HTR-8/SVneo (cell line): ENCODE measurements around the gene NUDT22.

Experiments
- DNase-seq: peaks from one replicate; pipeline ENCODE4 v3.0.0; 2011; ENCODE audit warnings: low spot score, mixed read lengths; ENCODE audit not compliant: insufficient read length
- FAIRE-seq: peaks from 2 replicates; lab custom pipeline; 2011; peaks lifted over from hg19 to GRCh38; lab: Jason Lieb, UNC

NUDT22 gene

DNA sequence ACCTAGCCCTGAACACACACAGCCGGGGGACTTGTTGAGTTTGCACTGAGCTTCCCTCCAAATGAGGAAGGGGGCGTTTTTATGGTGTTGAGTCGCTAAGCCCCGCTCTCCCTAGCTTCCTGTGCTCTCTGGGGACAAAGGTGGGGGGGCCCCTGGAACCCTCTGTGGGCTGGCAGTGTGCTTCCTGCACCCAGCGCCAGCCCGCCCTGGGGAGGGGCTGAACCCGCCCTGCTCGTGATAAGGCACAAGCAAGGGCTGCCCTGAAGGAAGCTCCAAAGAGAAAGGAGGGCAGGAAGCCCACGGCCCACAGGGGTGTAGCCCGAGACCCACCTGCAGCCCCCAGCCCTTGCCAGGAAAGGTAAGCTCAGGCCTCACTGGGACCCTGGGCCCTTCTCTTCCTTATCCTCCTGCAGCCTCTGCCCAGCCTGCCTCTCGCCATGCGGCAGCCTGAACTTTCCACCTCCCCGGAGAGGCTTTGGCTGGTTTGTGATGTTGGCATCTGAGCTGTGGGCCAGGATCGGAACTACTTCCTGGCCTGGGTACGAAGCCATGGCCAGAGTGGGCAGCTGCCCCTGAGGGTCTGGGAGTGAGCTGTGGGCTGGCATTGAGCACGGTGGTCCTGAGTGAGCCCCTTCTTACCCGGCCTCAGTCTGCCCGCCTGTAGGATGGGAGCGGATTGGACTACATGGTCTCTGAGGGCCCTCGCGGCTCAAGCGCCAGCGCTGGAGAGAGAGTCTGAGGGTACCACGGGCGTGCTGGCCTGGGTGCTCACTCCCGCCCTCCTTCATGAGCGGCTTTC is 19.4 kb upstream of the NUDT22 start, which contains the start of gene FERMT3:
Gene FERMT3 (plus strand): TSS at position 265 of the 799 bp plus-strand sequence. CDS start 644 bp downstream, outside the sequence.
- FAIRE-seq: no peak
- DNase-seq: no peak

DNA sequence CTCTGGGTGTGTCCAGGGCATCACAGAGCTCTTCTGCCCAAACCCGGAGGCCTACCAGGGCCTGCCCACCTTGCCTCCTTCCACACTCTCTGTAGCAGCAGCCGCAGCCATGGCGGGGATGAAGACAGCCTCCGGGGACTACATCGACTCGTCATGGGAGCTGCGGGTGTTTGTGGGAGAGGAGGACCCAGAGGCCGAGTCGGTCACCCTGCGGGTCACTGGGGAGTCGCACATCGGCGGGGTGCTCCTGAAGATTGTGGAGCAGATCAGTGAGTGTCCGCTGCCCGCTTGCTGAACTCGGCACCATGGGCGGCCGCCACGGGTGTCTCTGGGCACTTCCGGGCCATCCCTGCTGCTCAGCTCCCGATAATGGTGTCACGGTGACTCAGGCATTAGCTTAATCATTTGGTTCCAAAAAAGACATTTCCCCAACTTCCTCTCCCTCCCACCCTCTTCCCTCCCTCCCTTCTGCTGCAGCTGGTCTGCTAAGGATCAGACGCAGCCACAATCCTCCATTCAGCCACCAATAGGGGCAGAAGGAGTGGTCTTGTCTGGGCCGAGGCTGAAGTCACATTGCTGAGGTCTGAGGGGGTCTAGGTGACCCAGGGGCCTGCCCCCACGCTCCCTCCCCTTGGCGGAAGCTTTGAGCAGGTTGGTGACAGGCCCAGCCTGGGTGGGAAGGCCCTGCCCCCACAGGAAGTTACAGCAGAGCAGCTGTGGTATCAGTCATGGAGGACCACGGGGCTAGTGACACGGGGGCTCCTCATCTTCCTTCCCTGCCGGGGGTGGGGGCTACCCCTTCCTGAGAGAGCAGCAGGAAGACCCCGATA is 18.6 kb upstream of the NUDT22 start:
- no peak for DNase-seq
- FAIRE-seq: no peak

DNA sequence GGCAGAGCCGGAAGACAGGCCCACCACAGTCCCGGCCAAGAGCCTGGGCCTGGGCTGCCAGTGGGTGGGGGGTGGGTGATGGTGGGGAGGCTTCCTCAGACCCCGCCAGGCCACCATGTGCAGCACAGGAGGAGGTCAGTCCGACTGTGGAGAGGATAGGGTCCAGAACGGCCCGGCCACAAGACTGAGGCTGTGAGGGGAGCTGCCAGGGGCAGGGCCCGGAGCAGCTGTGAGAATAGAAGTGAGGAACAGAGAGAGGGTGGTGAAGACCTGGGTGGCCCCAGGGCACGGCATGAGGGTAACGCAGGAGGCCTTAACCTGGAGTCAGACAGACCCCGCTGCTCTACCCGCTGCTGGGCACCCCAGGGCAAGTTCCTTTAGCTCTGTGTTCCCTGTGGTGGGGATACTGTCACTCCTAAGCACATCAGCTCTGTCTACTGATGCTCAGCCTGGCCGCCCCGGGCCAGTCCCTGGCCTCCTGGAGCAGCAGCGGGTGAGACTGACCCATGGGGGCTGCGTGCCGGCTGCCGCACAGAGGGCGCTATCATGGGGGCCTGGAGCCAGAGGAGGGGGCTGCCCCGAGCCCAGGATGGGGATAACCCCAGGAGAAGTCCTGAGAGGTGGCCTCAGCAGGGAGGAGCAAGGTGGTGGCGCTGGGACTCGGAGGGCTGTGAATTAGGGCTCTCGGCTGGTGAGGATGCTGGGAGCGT is 17.8 kb upstream of the NUDT22 start:
- FAIRE-seq: no peak
- DNase-seq: no peak

DNA sequence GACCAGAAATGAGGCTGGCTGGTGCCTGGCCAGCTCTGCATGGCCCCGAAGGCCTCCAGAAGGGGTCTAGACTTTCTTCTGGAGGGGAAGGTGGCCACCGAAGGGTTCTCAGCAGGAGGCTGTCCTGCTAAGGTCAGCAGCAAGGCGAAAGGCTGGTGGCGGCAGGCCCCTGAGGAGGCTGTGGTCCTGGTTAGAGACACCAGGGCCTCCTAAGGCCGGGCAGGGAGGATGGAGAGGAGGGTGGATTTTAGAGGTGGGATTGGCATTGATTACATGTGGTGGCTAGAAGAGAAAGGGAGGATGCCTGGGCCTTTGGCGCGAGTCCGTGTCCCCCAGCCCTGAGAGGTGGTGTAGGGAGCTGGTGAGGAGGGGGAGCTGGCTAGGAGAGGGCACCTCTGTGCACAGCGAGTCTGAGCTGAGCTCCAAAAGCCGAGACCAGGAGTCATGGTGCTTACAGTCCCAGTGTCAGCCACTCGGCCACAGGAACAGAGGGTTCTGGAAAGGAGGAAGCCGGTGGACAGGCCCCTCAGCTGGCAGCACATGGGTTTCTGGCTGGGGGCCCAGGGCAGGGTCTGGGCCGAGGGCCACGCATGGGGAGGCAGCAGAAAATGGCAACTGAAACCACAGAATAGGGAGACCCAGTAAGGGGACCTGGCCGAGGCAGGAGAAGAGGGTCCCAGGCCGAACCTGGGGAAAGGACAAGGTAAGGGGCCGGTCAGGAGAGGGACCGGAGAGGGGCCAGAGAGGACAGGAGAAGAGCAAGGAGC is 17.1 kb upstream of the NUDT22 start:
- no peak for FAIRE-seq
- DNase-seq: no peak

DNA sequence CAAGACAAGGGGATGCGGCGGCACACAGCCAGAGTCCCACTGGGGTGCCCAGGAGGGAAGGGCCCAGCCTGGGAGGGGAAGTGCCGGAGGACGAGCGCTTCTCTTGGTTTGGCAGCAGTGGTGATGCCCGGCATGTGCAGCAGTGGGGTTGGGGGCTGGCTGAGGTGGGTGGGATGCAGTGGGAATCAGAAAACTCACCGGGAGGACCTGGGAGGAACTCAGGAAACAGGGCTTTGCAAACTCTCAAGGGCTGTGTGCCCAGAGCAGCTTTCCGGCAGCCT is 16.6 kb upstream of the NUDT22 start:
- FAIRE-seq (no peak), DNase-seq (no peak)

DNA sequence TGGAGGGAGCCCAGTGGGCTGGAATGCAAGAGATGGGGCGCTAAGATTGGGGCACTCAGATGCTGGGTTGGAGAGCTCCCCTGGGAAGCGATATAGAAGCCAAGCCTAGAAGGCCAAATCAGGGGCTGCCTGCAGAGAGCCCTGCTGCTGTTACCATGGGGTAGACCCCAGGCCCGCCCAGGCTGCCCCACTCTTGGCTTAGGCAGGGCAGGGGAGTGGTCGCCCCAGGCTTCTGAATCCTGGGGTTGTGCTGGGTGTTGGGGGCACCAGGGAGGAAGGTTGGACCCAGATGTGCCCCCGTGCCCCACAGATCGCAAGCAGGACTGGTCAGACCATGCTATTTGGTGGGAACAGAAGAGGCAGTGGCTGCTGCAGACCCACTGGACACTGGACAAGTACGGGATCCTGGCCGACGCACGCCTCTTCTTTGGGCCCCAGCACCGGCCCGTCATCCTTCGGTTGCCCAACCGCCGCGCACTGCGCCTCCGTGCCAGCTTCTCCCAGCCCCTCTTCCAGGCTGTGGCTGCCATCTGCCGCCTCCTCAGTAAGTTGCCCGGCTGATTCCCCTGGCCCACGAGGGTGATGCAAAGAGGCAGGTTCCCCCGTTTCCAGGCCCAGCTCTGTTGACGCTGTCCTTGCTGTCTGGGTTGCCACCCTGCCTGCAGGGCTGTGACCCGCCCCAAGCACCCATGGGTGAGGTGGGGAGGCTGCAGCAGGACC is 15.6 kb upstream of the NUDT22 start:
- FAIRE-seq (no peak), DNase-seq (no peak)

DNA sequence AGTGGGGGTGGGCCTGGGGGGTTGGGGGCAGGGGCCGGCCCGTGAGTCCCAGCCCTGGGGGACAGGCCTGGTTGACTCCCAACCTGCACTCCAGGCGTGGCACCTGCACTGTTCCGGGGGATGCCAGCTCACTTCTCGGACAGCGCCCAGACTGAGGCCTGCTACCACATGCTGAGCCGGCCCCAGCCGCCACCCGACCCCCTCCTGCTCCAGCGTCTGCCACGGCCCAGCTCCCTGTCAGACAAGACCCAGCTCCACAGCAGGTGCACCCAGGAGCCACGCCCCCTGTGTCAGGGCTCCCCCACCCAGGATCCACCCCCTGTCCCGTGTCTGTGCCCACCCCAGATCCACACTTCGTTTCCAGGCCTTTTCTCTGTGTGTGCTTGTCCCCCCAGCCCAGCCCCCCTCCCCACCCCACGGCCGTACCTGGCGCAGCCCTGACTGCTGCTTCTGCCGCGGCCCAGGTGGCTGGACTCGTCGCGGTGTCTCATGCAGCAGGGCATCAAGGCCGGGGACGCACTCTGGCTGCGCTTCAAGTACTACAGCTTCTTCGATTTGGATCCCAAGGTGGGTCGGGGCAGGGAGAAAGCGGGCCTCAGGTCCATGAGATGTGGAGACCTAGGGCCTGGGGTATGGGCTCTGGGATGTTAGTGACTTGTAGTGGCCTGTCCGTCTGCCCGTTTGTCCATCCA is 14.7 kb upstream of the NUDT22 start:
- DNase-seq (no peak), FAIRE-seq (no peak)

DNA sequence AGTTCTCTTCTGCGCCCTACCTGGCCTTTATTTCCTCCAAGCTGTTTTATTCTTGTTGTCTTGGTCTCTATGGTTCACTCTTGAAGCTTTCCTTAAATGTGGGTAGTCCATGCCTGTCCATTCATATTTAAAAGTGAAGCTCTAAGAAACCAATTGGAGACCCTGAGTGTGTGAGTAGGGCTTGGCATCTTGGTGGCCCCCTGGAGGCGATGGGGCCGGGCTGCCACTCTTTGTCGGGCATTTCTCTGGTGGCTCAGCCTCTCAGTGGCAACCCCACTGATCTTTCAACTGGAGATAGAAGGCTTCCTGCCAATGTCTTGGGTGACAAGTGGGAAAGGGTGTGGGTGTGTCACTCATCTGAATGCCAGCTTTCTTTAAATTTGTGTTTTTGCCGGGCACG is 9.2 kb upstream of the NUDT22 start:
- DNase-seq: no peak
- no peak for FAIRE-seq

DNA sequence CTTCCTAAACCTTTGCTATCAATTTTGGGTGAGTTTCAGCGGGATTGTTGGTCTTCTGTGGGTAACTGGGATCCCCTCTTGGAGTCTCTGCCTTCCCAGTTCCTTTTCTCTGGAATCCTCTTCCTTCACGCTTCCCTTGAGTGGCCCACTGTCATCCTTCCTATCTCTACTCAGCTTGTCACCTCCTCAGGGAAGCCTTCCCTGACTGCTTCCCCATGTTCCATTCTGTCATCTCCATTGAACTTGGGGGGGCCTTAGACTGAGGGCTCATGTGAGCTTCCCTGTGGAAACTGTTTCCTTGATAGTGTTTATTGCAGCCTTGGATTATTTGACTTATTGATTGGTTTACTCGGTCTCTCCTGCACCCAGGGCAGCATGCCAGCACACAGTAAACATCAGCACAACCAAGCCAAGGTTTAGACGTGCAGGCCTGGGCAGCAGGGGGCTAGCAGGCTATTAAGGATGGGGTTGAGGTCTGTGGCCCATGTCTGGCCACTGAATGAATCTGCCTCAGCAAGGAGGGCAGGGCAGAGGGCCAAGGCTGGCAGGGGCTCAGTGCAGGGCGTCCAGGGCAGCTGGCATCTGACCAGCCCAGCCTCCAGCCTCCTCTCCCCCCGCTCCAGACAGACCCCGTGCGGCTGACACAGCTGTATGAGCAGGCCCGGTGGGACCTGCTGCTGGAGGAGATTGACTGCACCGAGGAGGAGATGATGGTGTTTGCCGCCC is 7.3 kb upstream of the NUDT22 start:
- no peak for DNase-seq
- no peak for FAIRE-seq

DNA sequence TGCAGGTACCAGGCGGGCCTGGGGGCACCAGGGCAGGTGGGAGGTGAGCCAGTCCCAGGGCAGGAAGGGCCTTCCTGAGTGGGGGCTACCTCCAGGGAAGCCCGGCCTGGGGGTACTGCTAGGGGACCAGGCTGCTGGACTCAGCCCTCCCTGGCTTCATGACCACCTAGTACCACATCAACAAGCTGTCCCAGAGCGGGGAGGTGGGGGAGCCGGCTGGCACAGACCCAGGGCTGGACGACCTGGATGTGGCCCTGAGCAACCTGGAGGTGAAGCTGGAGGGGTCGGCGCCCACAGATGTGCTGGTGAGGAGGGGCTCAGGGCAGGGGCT is 6.8 kb upstream of the NUDT22 start:
- DNase-seq: no peak
- FAIRE-seq: no peak

DNA sequence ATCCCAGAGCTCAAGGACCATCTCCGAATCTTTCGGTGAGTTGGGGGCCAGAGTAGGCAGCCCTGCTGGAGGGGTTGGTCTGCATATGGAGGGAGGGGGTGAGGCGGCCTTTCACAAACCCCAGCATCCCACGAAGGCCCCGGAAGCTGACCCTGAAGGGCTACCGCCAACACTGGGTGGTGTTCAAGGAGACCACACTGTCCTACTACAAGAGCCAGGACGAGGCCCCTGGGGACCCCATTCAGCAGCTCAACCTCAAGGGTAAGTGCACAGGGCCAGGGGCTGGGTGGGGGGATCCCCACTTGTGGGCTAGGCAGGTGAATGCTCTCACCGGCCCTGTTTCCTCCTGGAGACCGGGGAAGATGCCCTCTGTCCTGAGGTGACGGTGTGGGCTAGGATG is 6.3 kb upstream of the NUDT22 start:
- FAIRE-seq (no peak), DNase-seq (no peak)

DNA sequence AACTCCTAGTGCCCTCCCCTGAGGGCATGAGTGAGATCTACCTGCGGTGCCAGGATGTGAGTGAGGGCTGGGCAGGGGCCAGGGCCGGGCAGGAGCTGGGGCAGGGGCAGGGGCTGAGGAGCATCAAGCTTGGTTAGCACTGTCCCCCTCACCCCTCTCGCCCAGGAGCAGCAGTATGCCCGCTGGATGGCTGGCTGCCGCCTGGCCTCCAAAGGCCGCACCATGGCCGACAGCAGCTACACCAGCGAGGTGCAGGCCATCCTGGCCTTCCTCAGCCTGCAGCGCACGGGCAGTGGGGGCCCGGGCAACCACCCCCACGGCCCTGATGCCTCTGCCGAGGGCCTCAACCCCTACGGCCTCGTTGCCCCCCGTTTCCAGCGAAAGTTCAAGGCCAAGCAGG is 5.8 kb upstream of the NUDT22 start:
- FAIRE-seq: no peak
- no peak for DNase-seq

DNA sequence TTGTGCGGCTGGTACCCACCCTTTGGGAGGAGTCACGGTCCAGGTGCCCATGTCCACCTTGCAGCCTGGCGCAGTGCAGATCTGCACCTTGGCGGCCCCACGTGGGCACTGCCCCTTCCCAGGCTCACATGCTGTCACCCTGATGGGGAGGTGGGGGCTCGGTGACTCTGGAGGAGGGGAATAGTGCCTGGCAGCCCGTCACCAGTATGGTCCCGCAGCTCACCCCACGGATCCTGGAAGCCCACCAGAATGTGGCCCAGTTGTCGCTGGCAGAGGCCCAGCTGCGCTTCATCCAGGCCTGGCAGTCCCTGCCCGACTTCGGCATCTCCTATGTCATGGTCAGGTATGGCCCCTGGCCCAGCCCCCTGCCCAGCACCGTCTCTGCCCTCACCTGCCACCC is 5.3 kb upstream of the NUDT22 start:
- no peak for FAIRE-seq
- DNase-seq: no peak

DNA sequence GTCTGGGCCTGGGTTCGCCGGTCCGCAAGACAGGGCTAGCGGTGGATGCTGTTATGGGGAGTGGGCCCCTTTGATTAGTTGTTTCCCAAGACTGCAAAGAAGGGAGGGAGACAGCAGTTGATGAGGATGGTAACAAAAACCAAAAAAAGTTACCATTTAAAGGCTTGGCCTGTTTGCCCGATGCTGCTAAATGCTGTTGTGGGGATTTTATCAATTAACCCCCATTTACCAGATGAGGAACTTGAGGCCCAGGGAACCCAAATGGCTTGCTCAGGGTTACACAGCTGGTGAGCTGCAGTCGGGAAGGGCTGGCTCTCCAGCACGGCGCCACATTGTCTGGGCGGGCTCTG is 3.4 kb upstream of the NUDT22 start:
- DNase-seq: no peak
- no peak for FAIRE-seq

DNA sequence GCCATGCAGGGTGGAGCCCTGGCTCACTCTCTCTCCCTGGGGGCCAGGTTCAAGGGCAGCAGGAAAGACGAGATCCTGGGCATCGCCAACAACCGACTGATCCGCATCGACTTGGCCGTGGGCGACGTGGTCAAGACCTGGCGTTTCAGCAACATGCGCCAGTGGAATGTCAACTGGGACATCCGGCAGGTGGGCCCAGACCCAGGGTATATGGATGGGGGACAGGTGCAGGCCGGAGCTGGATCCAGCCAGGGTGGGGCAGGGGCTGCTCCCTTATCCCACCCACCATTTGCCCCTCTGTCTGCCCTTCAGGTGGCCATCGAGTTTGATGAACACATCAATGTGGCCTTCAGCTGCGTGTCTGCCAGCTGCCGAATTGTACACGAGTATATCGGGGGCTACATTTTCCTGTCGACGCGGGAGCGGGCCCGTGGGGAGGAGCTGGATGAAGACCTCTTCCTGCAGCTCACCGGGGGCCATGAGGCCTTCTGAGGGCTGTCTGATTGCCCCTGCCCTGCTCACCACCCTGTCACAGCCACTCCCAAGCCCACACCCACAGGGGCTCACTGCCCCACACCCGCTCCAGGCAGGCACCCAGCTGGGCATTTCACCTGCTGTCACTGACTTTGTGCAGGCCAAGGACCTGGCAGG is 2.9 kb upstream of the NUDT22 start:
- DNase-seq (no peak), FAIRE-seq (no peak)

DNA sequence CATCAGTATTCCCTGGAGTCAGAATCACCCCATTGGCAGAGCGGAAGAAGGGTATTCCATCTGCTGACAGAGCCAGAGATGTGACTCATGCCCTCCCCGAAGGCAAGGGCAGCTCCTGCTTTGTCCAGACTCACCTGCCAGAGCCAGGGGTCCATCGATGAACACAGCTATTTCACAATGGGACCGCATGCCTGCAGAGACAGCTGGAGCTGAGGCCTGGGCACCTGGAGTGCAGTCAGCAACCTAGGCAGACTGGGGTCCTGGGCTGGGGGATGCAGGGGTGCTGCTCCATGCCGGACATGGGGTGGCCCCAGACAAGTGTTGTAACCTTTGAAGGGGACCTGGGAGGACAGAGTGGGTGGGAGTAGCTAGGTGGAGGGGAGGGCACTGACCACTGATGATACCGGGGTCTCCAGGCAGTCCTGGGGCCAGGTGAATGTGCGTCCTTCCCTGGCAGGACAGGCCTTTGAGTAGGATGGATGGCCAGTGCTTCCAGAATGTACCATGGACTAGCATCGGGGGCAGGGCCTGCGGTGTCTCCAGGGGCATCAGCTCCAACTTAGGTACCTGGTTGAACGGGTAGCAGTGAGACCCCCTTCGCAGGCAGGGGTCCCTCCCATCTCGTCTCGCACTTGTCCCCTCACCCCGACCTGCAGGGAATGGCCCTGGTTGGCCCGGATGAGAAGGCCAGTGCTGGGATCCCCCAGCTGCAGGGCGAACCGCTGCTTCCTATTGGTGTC is 1.8 kb upstream of the NUDT22 start:
- no peak for DNase-seq
- no peak for FAIRE-seq

DNA sequence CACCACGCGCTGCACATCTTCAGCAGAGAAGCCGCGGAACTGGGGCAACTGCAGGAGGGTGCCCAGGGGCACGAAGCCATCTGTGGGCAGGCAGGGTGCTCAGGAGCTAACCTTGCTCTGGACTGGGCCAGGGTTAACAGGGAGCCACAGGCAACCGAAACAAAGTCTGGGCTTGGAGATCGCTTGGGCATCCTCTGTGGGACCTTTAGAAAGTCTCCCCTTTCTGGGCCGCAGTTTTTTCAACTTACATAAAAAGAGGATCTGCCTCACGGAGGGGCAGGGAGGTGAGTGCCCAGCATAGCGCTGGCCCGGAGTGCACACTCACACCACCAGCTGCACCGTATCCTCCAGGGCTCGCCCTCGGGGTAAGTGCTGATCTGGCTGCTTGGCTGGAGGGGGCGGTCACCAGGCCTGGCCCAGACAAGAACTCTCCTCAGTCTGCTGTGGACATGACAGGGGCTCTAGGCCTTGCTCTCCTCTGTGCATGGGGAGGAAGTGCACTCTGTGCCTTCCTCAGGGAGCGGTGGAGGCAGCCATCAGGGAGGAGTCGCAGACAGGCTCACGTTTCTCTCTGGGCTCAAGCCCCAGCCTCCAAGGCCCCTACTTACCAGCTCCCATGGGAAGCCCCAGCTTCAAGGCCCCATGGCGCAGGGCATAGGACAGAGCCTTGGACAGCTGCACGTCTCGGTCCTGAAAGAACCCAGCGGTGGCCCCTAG is 1.0 kb upstream of the NUDT22 start:
- FAIRE-seq: no peak
- DNase-seq: no peak
